Stimulated activated CD4-positive, alpha-beta T cell treated with anti-CD3 and anti-CD28 coated beads, Interleukin-2, amount 100 ng/mL, for 24 hours (primary cell): Measurements from ENCODE around the gene INPP5D.
"Not testable (repeated sequence)": the region's sequence is repeated elsewhere in the genome, so short reads cannot be mapped to it uniquely, and the experiment has no call there.

ENCODE experiments used
- DNase-seq, 2 donors: peaks; one replicate each; pipeline ENCODE4 v3.0.0-alpha.2; 2020

INPP5D gene

DNA sequence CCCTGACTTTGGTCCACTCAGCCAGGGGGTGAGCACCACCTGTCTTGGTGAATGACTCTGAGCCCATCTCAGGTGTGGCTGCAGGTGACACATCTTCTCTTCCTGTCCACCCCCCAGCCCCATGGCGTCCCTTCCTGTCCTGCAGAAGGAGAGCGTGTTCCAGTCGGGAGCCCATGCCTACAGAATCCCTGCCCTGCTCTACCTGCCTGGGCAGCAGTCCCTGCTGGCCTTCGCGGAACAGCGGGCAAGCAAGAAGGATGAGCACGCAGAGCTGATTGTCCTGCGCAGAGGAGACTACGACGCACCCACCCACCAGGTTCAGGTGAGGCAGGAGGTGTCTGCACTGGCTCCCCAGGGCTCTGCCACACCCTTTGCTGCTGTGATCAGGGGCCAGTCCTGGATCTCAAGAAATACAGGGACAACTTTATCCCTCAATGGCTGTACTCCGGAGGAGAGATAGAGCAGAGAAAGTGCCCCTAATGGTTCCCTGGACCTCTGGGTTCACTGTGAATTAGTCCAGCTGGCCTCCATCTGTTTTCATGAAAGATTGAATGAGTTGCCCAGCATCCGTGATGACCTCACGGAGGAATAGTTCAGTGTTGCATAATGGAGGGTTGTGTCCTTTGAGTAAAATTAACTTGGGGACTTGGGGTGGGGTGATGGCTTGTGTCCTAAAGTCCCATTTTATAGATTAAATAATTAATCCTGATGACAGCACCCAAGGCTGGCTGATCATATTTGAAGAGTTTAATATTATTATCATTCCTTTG lies 27.4 kb upstream of the INPP5D start, which contains the start of gene NEU2:
NEU2 (plus strand) TSS at position 122 of the 770 bp plus-strand sequence; CDS start at position 122, 0 bp downstream.
- DNase-seq = no peak

DNA sequence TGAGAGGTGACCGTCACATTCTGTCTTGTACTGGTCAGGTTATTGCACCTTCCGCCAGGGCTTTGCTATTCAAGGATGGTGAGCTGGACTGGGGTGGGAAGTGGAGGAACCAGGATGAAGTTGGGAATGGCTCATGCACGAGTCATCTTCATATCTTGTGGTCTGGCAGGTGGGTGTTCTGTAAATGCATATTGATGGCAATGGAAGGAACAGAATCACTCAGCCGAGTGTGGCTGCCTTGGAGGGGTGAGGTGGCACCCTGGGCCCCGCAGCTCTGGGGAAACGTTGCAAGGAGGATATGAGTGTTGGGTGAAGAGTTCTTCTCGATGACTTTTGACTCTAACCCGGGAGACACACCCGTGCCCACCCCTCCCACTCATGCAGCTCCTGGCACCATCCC lies 26.5 kb upstream of the INPP5D start:
- DNase-seq = peak in 1 of 2 donors; percentile 28

DNA sequence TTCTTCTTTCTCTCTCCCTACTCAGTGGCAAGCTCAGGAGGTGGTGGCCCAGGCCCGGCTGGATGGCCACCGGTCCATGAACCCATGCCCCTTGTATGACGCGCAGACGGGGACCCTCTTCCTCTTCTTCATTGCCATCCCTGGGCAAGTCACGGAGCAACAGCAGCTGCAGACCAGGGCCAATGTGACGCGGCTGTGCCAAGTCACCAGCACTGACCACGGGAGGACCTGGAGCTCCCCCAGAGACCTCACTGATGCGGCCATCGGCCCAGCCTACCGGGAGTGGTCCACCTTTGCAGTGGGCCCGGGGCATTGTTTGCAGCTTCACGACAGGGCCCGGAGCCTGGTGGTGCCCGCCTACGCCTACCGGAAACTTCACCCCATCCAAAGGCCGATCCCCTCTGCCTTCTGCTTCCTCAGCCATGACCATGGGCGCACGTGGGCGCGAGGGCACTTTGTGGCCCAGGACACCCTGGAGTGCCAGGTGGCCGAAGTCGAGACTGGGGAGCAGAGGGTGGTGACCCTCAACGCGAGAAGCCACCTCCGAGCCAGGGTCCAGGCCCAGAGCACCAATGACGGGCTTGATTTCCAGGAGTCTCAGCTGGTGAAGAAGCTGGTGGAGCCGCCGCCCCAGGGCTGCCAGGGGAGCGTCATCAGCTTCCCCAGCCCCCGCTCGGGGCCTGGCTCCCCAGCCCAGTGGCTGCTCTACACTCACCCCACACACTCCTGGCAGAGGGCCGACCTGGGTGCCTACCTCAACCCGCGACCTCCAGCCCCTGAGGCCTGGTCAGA lies 25.9 kb upstream of the INPP5D start:
- no peak for DNase-seq

DNA sequence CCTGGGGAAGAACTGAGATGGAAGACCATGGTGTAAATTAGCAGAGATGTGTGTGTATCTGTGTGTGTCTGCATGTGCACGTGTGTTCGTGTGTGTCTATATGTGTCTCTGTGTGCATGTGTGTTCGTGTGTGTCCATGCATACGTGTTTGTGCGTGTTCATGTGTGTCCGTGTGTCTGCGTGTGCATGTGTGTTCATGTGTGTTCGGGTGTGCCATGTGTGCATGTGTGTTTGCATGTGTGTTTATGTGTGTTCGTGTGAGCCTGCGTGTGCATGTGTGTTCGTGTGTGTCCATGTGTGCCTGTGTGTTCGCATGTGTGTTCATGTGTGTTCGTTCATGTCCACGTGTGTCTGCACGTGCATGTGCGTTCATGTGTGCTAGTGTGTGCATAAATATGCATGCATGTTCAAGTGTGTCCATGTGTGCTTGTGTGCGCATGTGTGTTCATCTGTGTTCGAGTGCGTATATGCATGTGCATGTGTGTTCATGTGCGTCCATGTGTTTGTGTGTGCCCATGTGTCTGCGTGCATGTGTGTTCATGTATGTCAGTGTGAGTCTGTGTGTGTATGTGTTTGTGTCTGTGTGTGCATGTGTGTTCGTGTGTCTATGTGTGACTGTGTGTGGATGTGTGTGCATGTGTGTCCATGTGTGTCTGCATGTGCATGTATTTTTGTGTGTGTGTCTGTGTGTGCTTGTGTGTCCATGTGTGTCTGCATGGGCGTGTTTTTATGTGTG lies 24.5 kb upstream of the INPP5D start:
- no peak for DNase-seq

DNA sequence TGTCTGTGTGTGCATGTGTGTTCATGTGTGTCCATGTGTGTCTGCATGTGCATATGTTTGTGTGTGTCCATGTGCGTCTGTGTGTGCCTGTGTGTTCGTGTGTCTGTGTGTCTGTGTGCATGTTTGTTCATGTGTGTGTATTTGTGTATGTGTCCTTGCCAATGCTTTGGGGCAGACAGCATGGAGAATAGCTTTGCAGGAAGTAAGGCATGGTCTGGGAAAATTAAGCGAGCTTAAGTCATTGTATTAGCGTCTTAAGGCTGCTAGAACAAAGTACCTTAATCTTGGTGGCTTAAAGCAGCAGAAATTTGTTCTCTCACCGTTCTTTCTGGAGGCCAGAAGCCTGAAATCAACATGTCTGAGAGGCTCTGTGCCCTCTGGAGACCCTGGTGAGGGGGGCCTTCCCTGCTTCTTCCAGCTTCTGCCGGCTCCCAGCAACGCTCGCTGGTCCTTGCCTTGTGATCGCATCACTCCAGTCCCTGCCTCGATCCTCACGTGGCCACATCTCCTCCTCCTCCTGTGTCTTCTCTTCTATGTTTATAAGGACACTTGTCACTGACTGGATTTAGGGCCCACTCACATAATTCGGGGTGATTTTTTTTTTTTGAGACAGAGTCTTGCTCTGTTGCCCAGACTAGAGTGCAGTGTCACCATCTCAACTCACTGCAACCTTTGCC lies 23.8 kb upstream of the INPP5D start:
- no peak for DNase-seq

DNA sequence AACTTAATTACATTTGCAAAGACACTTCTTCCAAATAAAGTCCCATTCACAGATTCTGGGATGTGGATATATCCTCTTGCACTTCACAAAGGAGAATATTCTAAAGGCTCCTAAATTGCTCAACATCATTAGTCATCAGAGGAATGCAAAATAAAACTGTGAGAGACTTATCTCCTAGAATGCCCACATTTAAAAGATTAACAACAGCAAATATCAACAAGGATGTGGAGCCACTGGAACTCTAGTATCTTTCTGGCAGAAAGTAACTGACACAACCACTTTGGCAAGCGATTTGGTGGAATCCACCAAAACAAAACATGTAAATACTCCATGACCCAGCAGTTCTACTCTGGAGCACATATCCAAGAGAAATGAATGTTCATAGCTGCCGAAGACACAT lies 23.1 kb upstream of the INPP5D start:
- no peak for DNase-seq

DNA sequence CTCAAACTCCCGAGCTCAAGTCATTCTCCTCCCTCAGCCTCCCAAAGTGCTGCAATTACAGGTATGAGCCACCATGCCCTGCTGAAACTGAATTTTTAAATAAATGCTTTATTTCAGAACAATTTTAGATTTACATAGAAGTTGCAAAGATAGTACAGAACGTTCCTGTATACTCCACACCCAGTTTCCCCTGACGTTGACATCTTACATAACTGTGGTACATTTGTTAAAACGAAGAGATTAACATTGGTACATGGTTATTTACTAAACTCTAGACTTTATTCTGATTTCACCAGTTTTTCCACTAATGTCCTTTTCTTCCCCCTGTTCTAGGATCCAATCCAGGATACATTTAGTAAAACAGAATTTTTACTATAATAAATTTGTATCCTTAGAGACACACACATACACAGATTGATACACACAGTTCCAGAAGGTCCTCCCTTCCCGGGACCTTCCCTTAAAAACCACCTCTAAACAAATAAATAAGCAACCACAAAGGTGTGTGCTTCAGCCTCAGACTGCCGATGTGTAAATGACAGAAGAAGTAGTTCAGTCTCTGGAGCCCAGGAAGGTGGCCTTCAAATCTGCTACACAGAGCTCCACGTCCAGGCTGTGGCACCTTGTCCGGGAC lies 20.8 kb upstream of the INPP5D start:
- DNase-seq = no peak

DNA sequence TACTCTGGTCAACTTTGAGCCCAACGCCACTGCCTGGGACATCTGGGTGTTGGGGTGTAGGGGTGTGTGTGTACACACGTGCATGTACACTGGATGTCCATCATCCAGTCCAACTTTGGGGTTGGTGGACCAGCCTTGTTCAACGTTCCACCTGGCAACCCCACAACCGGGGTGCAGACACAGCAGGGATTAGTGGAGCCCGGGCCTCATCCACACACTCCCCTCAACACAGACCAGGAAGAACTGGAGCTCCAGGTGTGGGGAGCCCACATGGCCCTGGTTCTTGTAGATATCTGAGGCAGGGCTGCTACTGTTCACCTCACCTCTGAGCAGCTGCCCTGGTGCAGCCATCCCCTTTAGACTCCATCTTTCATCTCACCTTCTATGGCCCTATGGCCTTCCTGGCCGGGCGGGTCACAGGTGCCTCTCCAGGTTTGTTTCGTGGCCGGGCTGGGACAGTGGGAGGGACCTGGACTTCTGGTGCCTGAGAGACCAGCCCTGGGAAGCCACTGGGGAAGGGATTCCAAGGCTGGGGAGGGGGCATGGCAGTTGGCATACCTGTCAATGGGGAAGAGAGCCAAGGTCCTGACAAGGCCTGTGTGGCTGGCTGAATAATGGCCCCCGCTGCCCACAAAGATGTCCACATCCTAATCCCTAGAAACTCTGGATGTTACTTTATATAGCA lies 20.2 kb upstream of the INPP5D start:
- DNase-seq = no peak

DNA sequence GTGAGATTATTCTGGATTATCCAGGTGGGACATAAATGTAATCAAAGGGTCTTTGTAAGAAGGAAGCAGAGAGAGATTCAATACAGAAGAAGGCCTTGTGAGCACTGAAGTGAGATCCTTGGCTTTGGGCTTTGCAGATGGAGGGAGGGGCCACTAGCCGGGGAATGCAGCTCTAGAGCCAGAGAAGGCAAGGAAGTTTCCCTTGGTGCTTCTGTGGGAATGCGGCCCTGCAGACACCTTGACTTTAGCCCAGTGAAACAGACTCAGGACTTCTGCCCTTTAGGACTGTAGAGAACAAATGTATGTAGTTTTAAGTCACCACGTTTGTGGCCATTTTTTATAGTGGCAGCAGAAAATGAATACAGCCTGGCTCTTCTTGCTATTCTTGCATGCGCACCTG lies 19.6 kb upstream of the INPP5D start:
- DNase-seq = no peak

DNA sequence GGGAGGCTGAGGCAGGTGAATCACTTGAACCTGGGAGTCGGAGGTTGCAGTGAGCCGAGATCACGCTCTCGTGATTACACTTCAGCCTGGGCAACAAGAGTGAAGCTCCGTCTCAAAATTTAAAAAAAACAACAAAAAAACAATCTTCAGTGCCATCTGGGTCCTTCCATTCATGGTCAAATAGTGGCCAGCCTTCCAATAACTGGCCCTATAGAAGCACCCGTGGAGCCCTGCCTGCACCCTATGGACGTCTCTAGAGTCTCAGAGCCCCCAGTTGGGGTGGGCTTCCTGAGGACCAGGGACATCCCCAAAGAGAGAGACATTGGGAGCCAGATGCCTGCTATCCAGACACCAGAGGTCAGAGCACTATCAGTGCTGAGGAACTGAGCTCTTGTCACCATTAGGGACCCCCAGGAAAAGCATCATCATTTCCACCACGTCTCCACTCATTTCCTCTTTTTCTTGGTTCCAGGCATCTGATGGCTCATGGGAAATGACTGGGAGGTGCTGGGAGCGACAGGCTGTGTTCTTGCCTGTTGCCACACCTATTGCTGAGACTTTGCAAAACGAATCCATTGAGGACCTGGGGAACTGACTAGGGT lies 18.3 kb upstream of the INPP5D start:
- no peak for DNase-seq

DNA sequence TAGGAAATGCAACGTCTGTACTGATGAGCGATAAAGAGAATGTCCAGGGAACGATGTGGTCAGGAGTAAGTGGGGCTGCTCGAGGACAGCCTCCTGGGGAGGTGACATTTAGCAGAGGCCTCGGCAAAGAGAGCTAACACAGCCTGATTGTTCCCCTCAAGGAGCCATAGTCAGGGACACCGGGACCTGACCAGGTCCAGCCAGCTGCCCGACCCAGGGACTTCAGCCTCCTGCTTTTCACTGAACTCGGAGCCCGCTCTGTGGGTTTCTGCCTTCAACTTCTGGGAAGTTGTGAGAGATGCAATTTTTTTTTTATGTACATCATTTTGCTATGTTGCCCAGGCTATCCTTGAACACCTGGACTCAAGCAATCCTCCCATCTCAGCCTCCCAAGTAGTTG lies 17.6 kb upstream of the INPP5D start:
- no peak for DNase-seq

DNA sequence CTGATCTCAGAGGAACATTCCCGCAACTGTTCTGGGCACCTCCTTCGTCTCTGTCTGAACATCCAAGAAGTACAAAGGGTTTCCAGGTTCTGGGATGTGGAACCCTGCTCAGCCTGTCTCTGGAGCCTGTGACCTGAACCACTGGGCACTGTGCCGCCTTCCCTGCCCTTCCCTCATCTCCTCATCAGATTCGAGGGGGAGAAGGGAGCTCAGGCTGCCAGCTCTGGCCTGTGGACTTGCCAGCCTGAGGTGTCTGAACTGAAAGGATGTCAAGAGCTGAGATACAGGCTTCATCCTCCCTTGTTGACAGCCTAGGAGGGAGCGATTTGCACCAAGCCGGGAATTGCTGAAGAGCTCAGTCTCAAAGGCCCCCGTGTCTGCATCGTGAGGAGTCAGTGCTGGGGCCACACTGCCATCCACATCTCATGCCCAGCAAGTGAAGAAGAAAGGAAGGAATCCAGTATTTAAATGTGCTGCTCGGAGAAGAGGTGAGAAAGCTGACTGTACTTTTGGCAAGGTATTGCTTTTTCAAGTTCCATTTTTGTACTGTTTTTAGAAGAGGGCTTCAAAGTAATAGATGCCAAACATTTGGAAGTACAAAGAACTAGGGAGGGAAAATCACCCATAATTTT lies 15.1 kb upstream of the INPP5D start:
- DNase-seq = no peak

DNA sequence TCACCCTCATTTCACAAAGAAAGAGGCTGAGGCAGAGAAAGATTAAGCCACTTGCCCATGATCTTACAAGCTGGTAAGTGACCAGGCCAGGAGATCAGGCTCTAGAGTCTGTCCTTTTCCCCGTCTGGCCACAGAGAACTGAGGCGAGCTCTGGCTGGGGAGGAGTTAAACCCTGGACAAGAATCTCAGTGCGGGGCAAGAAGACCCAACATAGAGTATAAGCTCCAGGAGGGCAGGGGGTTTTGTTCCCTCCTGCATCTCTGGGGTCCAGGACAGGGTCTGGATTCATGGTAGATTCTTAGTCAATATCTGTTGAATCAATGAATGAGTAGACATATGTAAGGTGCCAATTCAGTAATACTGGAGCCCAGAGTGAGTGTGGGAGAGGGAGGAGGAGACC lies 12.9 kb upstream of the INPP5D start:
- DNase-seq = no peak

DNA sequence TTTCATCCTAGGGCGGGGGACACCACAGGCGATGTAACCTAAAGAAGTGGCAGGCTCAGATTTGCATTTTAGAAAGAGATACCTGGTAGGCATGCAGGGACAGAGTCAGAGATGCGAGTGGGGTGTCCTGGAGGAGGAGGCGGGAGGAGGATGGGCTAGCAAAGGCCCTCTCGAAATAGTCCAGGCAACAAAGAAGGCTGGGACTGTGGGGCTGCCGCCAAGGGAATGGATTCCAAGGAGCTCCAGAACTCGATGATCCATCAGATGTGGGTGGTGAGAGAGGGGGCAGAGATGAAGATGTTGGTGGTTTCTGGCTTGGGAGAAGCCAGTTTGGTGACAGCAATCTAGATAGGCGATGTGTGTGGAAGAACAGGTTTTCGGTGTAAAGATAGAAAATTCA lies 12.5 kb upstream of the INPP5D start:
- DNase-seq = no peak

DNA sequence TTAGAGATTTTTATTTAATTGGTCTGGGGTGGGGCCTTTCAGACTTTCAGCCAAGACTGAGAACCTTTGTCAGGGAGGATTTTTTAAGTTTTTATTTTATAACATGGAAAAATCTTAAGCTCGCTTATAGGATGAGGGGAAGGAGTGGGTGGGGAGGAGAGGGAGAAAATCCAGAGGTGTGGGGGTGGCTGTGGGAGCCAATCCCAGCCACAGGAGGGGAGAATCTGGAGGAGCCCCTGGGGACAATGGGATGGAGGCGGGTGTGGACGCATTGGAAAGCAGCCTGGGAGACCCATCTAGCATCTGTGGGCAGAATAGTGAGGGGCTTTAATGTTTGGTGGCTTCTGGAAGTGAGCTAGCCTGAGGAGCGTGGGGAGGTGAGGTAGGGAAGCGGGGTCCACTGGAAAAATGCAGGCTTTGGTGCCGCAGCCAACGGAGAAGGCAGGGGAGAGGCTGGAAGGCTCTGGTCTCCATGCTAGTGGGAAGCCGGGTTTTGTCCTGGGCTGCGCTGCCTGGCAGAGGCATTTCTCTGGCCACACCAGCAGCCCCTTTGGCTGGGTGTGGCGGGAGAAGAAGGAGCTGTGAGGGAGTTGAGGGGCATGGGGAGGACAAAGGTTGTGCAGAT lies 11.5 kb upstream of the INPP5D start:
- no peak for DNase-seq

DNA sequence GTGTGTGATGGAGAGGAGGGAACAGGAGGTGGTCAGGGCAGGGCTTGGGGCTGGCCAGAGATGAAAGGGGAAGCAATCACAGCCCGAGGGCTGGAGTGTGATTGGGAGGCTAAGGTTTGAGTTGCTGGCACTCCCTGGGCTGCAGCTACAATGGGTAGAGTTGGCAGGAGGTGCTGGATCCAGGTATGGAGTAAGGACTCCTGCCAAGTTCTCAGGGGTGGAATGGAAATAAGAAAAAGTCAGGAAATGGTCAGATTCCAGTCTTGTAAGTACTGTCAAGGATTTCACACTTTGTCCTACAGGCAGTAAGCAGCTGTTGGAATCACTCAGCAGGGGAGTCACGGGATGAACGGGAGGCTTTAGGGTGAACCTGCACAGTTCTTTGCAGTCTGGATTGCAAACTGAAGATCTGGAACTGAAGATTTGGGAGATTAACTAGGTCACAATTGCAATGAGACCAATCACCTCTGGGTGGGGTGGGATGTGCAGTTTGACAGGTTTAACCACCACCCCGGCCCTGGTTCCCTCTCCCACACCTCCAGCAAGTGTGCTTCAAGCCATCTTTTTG lies 10.9 kb upstream of the INPP5D start:
- no peak for DNase-seq

DNA sequence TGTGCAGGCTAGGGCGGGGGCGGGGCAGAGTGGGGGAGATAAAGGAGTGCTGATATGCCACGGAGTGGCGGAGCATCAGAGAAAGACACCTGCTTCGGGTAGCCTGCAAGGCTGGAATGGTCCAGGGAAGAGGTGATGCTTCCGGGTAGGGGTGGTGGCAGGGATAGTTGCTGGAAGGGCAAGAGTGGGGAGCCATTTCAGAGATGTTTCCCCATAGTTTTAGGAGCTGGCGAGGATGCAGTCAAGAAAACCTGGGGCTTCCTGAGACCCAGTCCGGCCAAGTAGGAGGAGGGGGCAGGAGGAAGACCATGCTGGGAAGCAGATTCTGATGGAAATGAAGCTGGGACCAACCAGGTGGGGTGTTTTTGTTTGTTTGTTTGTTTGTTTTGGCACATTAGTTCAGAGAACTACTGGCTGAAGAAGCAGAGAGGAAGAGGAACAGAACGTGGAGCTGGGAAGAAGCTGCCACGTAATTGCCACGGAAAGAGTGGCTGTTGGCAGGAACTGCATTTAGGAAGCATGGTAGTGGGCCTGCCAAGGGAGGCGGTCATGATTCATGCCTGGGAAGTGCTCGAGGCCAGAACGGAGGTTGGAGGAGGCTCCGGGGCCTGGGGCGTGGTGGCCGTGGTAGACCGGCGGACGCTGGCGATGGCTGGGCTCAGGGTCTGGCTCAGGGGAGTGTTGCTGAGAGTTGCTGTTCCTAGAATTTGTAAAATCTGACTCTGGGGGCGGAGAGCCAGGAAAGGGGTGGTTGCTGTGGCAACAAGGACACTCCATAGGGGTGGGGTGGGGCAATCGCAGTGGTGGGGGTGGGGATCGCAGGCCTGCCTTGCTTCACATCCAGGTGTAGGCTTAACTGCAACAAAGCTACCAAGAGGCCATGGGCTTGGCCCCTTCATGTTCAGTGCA lies 8.6 kb upstream of the INPP5D start:
- no peak for DNase-seq

DNA sequence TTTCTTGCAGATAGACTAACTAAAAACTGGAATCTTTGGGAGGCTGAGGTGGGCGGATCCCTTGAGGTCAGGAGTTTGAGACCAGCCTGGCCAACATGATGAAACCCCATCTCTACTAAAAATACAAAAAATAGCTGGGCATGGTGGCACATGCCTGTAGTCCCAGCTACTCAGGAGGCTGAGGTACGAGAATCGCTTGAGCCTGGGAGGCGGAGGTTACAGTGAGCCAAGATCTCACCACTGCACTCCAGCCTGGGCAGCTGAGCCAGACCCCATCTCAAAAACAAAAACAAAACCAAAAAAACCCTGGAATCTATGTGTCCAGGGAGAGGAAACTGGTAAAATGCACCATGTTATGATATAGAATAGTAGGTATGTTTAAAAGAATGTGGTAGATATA lies 7.6 kb upstream of the INPP5D start:
- not testable (repeated sequence) for DNase-seq
